Panc1 (cell line): ENCODE results near the gene CARMIL3. TPM values are rescaled to one million over a fixed set of nuclear protein-coding genes. Genes with fewer than 3 reads are reported as not detected.
"Not testable (repeated sequence)": the region's sequence is repeated elsewhere in the genome, so short reads cannot be mapped to it uniquely, and the experiment has no call there.

Source experiments
- ATAC-seq: fragments of 200-7000 bp; cut with Tn5 transposase; 2 replicates; pipeline ENCODE4 v1.9.1; 2020; ENCODE audit warnings: mild to moderate bottlenecking, moderate library complexity
- BruUV-seq: library from RNA; stranded (reverse); fragments of 400-500 nt; replicated peaks from 2 replicates; lab custom pipeline; 2021; lab: Mats Ljungman, UMichigan
- CTCF ChIA-PET: fragments of 300-600 bp; sonication (Branson Sonifier 250); formaldehyde crosslinking; loops from one replicate; lab custom pipeline; 2022; ENCODE audit warnings: antibody characterized with exemption; lab: Charles Lee
- POLR2A ChIA-PET: fragments of 300-600 bp; sonication (Branson Sonifier 250); formaldehyde crosslinking; loops from one replicate; lab custom pipeline; 2022; ENCODE audit warnings: antibody characterized with exemption; lab: Charles Lee
- DNase-seq: peaks from one replicate; pipeline ENCODE4 v3.0.0-alpha.2; 2010; ENCODE audit warnings: low read depth, low spot score
- H3K27ac ChIP-seq: 2 replicates; pipeline ENCODE4 v1.5.1; 2011; ENCODE audit warnings: mild to moderate bottlenecking, low read length, inconsistent platforms
- H3K27me3 ChIP-seq: fragments of 200-500 bp; sonication (Bioruptor generic); 2 replicates; pipeline ENCODE4 v1.6.0; 2014; ENCODE audit warnings: low read length, inconsistent platforms; ENCODE audit not compliant: control insufficient read depth, insufficient read depth
- H3K36me3 ChIP-seq: fragments of 200-500 bp; sonication (Bioruptor generic); 2 replicates; pipeline ENCODE4 v1.5.1; 2014; ENCODE audit warnings: inconsistent platforms, mild to moderate bottlenecking, low read length, moderate library complexity; ENCODE audit not compliant: control insufficient read depth, insufficient read depth
- H3K4me1 ChIP-seq: 2 replicates; pipeline ENCODE4 v1.5.1; 2011; ENCODE audit warnings: inconsistent platforms, mild to moderate bottlenecking, low read length, moderate library complexity; ENCODE audit not compliant: control insufficient read depth, insufficient read depth
- H3K4me3 ChIP-seq, 2 experiments: 2 replicates each; pipeline ENCODE4 v1.5.1; 2011 to 2012; ENCODE audit warnings: low read depth in 2 of 2, low read length in 2 of 2, mild to moderate bottlenecking in 2 of 2, inconsistent platforms in 1 of 2, moderate library complexity in 1 of 2
- H3K9me3 ChIP-seq: fragments of 200-500 bp; sonication (Bioruptor generic); 2 replicates; pipeline ENCODE4 v1.5.1; 2014; ENCODE audit warnings: low read depth, mild to moderate bottlenecking, inconsistent platforms, low read length, moderate library complexity; ENCODE audit not compliant: control insufficient read depth, insufficient read depth
- CTCF ChIP-seq: fragments of 450-650 bp; IDR thresholded peaks from 2 replicates; pipeline ENCODE4 v1.5.1; 2017; ENCODE audit warnings: mild to moderate bottlenecking
- POLR2AphosphoS5 ChIP-seq: IDR thresholded peaks from 2 replicates; pipeline ENCODE4 v1.6.1; 2012; ENCODE audit warnings: mild to moderate bottlenecking, low read depth, low read length, moderate library complexity
- SIN3A ChIP-seq: IDR thresholded peaks from 2 replicates; pipeline ENCODE4 v1.6.1; 2012; ENCODE audit warnings: low read depth, mild to moderate bottlenecking, low read length, moderate library complexity, borderline replicate concordance; ENCODE audit not compliant: insufficient read depth
- TCF7L2 ChIP-seq: IDR thresholded peaks from 2 replicates; pipeline ENCODE4 v1.6.1; 2011; ENCODE audit warnings: mild to moderate bottlenecking, low read depth, low read length, inconsistent platforms
- in situ Hi-C: cut with HindIII; loops from 2 replicates; pipeline ENCODE4 v1.10.0; 2016; ENCODE audit warnings: low sequenced_read_pairs, low pct_unique_long_range_greater_than_20kb
- intact Hi-C: fragments of 100-400 bp; cut with micrococcal nuclease; formaldehyde crosslinking; loops from one replicate; pipeline ENCODE4 v1.10.0; 2022; ENCODE audit not compliant: unreplicated experiment
- total RNA-seq: library from RNA; stranded (reverse); gene quantifications from one replicate; pipeline ENCODE4 v1.2.1, GENCODE V29; 2021; ENCODE audit not compliant: unreplicated experiment
- TF ChIP-seq, protein P1 (sequence below), 2 experiments: IDR thresholded peaks; 2 replicates each; pipeline ENCODE4 v1.6.1; 2011 to 2012; ENCODE audit warnings: low read depth in 2 of 2, control low read depth in 1 of 2, low read length in 1 of 2, mild to moderate bottlenecking in 1 of 2, moderate library complexity in 1 of 2; ENCODE audit not compliant: insufficient read depth in 1 of 2

CARMIL3 gene
- total RNA-seq, 1 experiment from 2014 or later = 0.15 TPM

- Histone ChIP-seq H3K9me3 (no peaks in the 10 kb centered on the region), H3K4me1 (no peaks in the 10 kb centered on the region), H3K27me3 (no peaks in the 10 kb centered on the region), H3K4me3 (no peak overlapping the region), H3K36me3 (no peaks in the 10 kb centered on the region), H3K27ac (no peak overlapping the region)
- no TSS peak for BruUV-seq
- POLR2A ChIA-PET = no interaction called here
- CTCF ChIA-PET = no interaction called here
- intact Hi-C loops (no loop called here), in situ Hi-C loops (no loop called here)
- no peak for DNase-seq
- no peak for ATAC-seq
- TF ChIP-seq TCF7L2 = no peak
- TF ChIP-seq, protein P1, sequence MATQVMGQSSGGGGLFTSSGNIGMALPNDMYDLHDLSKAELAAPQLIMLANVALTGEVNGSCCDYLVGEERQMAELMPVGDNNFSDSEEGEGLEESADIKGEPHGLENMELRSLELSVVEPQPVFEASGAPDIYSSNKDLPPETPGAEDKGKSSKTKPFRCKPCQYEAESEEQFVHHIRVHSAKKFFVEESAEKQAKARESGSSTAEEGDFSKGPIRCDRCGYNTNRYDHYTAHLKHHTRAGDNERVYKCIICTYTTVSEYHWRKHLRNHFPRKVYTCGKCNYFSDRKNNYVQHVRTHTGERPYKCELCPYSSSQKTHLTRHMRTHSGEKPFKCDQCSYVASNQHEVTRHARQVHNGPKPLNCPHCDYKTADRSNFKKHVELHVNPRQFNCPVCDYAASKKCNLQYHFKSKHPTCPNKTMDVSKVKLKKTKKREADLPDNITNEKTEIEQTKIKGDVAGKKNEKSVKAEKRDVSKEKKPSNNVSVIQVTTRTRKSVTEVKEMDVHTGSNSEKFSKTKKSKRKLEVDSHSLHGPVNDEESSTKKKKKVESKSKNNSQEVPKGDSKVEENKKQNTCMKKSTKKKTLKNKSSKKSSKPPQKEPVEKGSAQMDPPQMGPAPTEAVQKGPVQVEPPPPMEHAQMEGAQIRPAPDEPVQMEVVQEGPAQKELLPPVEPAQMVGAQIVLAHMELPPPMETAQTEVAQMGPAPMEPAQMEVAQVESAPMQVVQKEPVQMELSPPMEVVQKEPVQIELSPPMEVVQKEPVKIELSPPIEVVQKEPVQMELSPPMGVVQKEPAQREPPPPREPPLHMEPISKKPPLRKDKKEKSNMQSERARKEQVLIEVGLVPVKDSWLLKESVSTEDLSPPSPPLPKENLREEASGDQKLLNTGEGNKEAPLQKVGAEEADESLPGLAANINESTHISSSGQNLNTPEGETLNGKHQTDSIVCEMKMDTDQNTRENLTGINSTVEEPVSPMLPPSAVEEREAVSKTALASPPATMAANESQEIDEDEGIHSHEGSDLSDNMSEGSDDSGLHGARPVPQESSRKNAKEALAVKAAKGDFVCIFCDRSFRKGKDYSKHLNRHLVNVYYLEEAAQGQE (IDR thresholded peaks at IDR 0.05; ENCODE audit: insufficient read depth in 1 of 2, low read depth in 2 of 2, low read length in 1 of 2) = no peak
- no peak for TF ChIP-seq POLR2AphosphoS5
- no peak for TF ChIP-seq CTCF
Measured at GRCh38 chr14:24040692-24041091, 11.1 kb upstream of the CARMIL3 start.

DNA sequence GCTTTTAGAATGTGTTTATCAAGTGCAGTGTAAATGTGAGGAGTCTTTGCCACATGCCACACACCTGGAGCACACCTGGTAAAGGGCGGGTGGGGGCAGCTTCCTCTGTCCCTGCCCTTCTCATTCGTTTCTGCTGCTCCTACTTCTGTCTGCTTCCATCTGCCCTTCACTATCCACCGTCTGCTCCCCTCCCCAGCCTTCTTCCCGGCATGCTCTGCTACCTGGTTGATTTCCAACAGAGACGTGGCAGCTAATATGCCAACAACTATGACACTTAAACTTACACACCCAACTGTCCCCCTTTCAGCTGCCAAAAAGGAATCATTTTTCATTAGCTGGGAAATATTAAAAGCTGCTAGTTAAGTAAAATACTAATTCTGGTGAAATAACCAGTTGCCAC lies 9.1 kb upstream of the CARMIL3 start:
- no peak overlapping the region for H3K27ac ChIP-seq
- H3K27me3 ChIP-seq = no peaks in the 10 kb centered on the region
- no peaks in the 10 kb centered on the region for H3K36me3 ChIP-seq
- no peak overlapping the region for H3K4me3 ChIP-seq
- in situ Hi-C loops (no loop called here), intact Hi-C loops (no loop called here)
- TF ChIP-seq SIN3A = no peak
- no peak for TF ChIP-seq CTCF
- TF ChIP-seq POLR2AphosphoS5 = no peak
- TF ChIP-seq, protein P1 (IDR thresholded peaks at IDR 0.05; ENCODE audit: insufficient read depth in 1 of 2, low read depth in 2 of 2, low read length in 1 of 2) = no peak
- TF ChIP-seq TCF7L2 = no peak
- ATAC-seq = no peak
- ChIA-PET CTCF (no interaction called here), POLR2A (no interaction called here)
- no TSS peak for BruUV-seq
- DNase-seq = no peak
- no peaks in the 10 kb centered on the region for H3K9me3 ChIP-seq
- no peaks in the 10 kb centered on the region for H3K4me1 ChIP-seq

- H3K27me3 ChIP-seq, H3K27ac ChIP-seq, CTCF ChIA-PET, H3K4me1 ChIP-seq, in situ Hi-C loops, H3K4me3 ChIP-seq, DNase-seq, H3K36me3 ChIP-seq, H3K9me3 ChIP-seq, POLR2A ChIA-PET, BruUV-seq, ATAC-seq, intact Hi-C loops: not testable (repeated sequence)
Measured at GRCh38 chr14:24049002-24049401, 2.8 kb upstream of the CARMIL3 start.

DNA sequence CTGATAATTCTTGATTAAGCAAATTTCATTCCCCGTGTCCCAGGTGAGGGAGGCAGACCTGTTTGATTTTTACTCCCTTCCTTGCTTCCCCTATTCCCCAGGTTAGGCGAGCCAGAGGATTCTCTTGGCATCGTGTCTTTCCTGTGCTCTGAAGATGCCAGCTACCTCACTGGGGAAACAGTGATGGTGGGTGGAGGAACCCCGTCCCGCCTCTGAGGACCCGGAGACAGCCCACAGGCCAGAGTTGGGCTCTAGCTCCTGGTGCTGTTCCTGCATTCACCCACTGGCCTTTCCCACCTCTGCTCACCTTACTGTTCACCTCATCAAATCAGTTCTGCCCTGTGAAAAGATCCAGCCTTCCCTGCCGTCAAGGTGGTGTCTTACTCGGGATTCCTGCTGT lies 1.1 kb upstream of the CARMIL3 start:
- H3K36me3 ChIP-seq, ATAC-seq, H3K9me3 ChIP-seq, POLR2A ChIA-PET, H3K27ac ChIP-seq, DNase-seq, CTCF ChIA-PET, H3K4me1 ChIP-seq, intact Hi-C loops, H3K27me3 ChIP-seq, H3K4me3 ChIP-seq, BruUV-seq, in situ Hi-C loops: not testable (repeated sequence)
